H1 (cell line): ENCODE measurements around the gene REM2. TPM values are rescaled to one million over a fixed set of nuclear protein-coding genes. Genes with fewer than 3 reads are reported as not detected.
A peak's percentile ranks its signal among the peaks of the same experiment; 100 is the strongest.

Source experiments
- CTCF ChIA-PET: fragments of 300-600 bp; sonication (Branson Sonifier 250); formaldehyde crosslinking; loops from one replicate; lab custom pipeline; 2021; ENCODE audit not compliant: partially characterized antibody; lab: Charles Lee
- POLR2A ChIA-PET: fragments of 300-600 bp; sonication (Branson Sonifier 250); formaldehyde crosslinking; loops from one replicate; lab custom pipeline; 2021; ENCODE audit warnings: inconsistent platforms; ENCODE audit not compliant: partially characterized antibody; lab: Charles Lee
- DNase-seq, 2 experiments: peaks; one replicate each; pipeline versions ENCODE4 v3.0.0 to v3.0.0-alpha.2; 2010 to 2022; ENCODE audit warnings: low spot score in 2 of 2, low read depth in 1 of 2, mixed read lengths in 1 of 2
- FAIRE-seq: peaks from 2 replicates; lab custom pipeline; 2011; peaks lifted over from hg19 to GRCh38; lab: Jason Lieb, UNC
- H2AFZ ChIP-seq: 2 replicates; pipeline ENCODE4 v1.8.1; 2012; ENCODE audit warnings: low read length, inconsistent platforms
- H2AK5ac ChIP-seq: 2 replicates; pipeline ENCODE4 v1.6.1; 2013; ENCODE audit warnings: low read depth, low read length
- H2BK120ac ChIP-seq: replicated peaks from 2 replicates; pipeline ENCODE3; 2013; ENCODE audit warnings: low read depth, low read length, inconsistent platforms
- H2BK12ac ChIP-seq: 2 replicates; pipeline ENCODE4 v1.6.1; 2013; ENCODE audit warnings: low read depth, low read length
- H2BK15ac ChIP-seq: 2 replicates; pipeline ENCODE4 v1.6.1; 2013; ENCODE audit warnings: low read length
- H2BK20ac ChIP-seq: 2 replicates; pipeline ENCODE4 v1.6.1; 2013; ENCODE audit warnings: low read length
- H2BK5ac ChIP-seq: 2 replicates; pipeline ENCODE4 v1.6.1; 2013; ENCODE audit warnings: low read depth, low read length
- H3K14ac ChIP-seq: 2 replicates; pipeline ENCODE4 v1.6.1; 2013; ENCODE audit warnings: inconsistent platforms; ENCODE audit not compliant: insufficient read length
- H3K18ac ChIP-seq: 2 replicates; pipeline ENCODE4 v1.6.1; 2013; ENCODE audit warnings: low read length; ENCODE audit errors: extremely low read depth
- H3K23ac ChIP-seq: 2 replicates; pipeline ENCODE4 v1.6.1; 2013; ENCODE audit warnings: inconsistent platforms; ENCODE audit not compliant: insufficient read length
- H3K23me2 ChIP-seq: 2 replicates; pipeline ENCODE4 v1.6.1; 2013; ENCODE audit warnings: low read depth, low read length
- H3K27ac ChIP-seq: 2 replicates; pipeline ENCODE4 v1.6.1; 2011; ENCODE audit warnings: low read depth, low read length, inconsistent platforms
- H3K27me3 ChIP-seq, 4 experiments: replicated peaks in 1 of 4; 1 replicate in 1 of 4; 2 replicates in 3 of 4; pipeline versions ENCODE4 v1.6.1 to v1.8.1; 2011 to 2013; ENCODE audit warnings: low read length in 3 of 4, mild to moderate bottlenecking in 3 of 4, inconsistent platforms in 2 of 4, mixed read lengths in 2 of 4, moderate library complexity in 1 of 4; ENCODE audit not compliant: control insufficient read depth in 3 of 4, insufficient read depth in 3 of 4; ENCODE audit errors: extremely low read depth in 1 of 4
- H3K36me3 ChIP-seq, 4 experiments: 2 replicates each; pipeline versions ENCODE4 v1.6.1 to v1.8.1; 2011 to 2013; ENCODE audit warnings: mild to moderate bottlenecking in 4 of 4, low read length in 3 of 4, moderate library complexity in 2 of 4, control low read depth in 1 of 4, inconsistent platforms in 1 of 4; ENCODE audit not compliant: insufficient read depth in 4 of 4, control insufficient read depth in 2 of 4
- H3K4ac ChIP-seq: replicated peaks from 2 replicates; pipeline ENCODE3; 2013; ENCODE audit warnings: low read length, low read depth, mixed read lengths, inconsistent platforms; ENCODE audit not compliant: insufficient read length
- H3K4me1 ChIP-seq, 4 experiments: replicated peaks in 1 of 4; 1 replicate in 1 of 4; 2 replicates in 3 of 4; pipeline versions ENCODE4 v1.6.1 to v1.8.1; 2011 to 2013; ENCODE audit warnings: low read length in 3 of 4, inconsistent platforms in 2 of 4, mixed read lengths in 1 of 4; ENCODE audit not compliant: insufficient read depth in 4 of 4, control insufficient read depth in 3 of 4
- H3K4me2 ChIP-seq, 2 experiments: 2 replicates each; pipeline versions ENCODE4 v1.6.1 to v1.8.1; 2011 to 2013; ENCODE audit warnings: low read depth in 2 of 2, low read length in 2 of 2, control low read depth in 1 of 2, inconsistent platforms in 1 of 2, mild to moderate bottlenecking in 1 of 2; ENCODE audit not compliant: insufficient read depth in 1 of 2
- H3K4me3 ChIP-seq, 4 experiments: fragments of 200-600, 300-600 bp in 1 of 4; sonication (generic), shearing (Covaris generic), sonication (Bioruptor Twin) in 1 of 4; 2 replicates each; pipeline versions ENCODE4 v1.5.1 to v1.8.1; 2011 to 2016; ENCODE audit warnings: low read length in 4 of 4, low read depth in 3 of 4, control low read depth in 2 of 4, inconsistent platforms in 2 of 4, mild to moderate bottlenecking in 2 of 4, mixed read lengths in 1 of 4, moderate library complexity in 1 of 4; ENCODE audit not compliant: insufficient read depth in 2 of 4; ENCODE audit errors: extremely low read depth in 1 of 4
- H3K56ac ChIP-seq: replicated peaks from 2 replicates; pipeline ENCODE3; 2013; ENCODE audit warnings: low read depth, mild to moderate bottlenecking, mixed read lengths, low read length, inconsistent platforms; ENCODE audit not compliant: insufficient read length
- H3K79me1 ChIP-seq: 2 replicates; pipeline ENCODE4 v1.6.1; 2013; ENCODE audit warnings: low read depth, low read length, control low read depth
- H3K79me2 ChIP-seq, 2 experiments: 2 replicates each; pipeline versions ENCODE4 v1.6.1 to v1.8.1; 2012 to 2013; ENCODE audit warnings: low read length in 2 of 2, mild to moderate bottlenecking in 2 of 2, inconsistent platforms in 1 of 2; ENCODE audit not compliant: insufficient read depth in 2 of 2, control insufficient read depth in 1 of 2
- H3K9ac ChIP-seq, 4 experiments: replicated peaks in 1 of 4; 1 replicate in 1 of 4; 2 replicates in 3 of 4; pipeline versions ENCODE4 v1.6.1 to v1.8.1; 2011 to 2013; ENCODE audit warnings: low read depth in 3 of 4, low read length in 3 of 4, control low read depth in 2 of 4, mild to moderate bottlenecking in 2 of 4, moderate library complexity in 2 of 4, inconsistent platforms in 1 of 4; ENCODE audit errors: extremely low read depth in 1 of 4
- H3K9me3 ChIP-seq, 2 experiments: 2 replicates each; pipeline versions ENCODE4 v1.6.1 to v1.8.1; 2012 to 2013; ENCODE audit warnings: mild to moderate bottlenecking in 2 of 2, moderate library complexity in 2 of 2, control low read depth in 1 of 2, inconsistent platforms in 1 of 2, low read depth in 1 of 2, low read length in 1 of 2, mixed read lengths in 1 of 2; ENCODE audit not compliant: insufficient read depth in 2 of 2
- H4K20me1 ChIP-seq, 2 experiments: replicated peaks in 1 of 2; 2 replicates each; pipeline versions ENCODE3 to v1.8.1; 2011 to 2013; ENCODE audit warnings: inconsistent platforms in 2 of 2, low read length in 2 of 2, mild to moderate bottlenecking in 1 of 2; ENCODE audit not compliant: insufficient read depth in 2 of 2, control insufficient read depth in 1 of 2
- H4K5ac ChIP-seq: 2 replicates; pipeline ENCODE4 v1.6.1; 2013; ENCODE audit warnings: low read length, low read depth, mixed read lengths, inconsistent platforms; ENCODE audit not compliant: insufficient read length
- H4K8ac ChIP-seq: 2 replicates; pipeline ENCODE4 v1.8.0; 2013; ENCODE audit warnings: mild to moderate bottlenecking, moderate library complexity, low read length, inconsistent platforms; ENCODE audit not compliant: insufficient read depth; ENCODE audit errors: extremely low read depth
- H4K91ac ChIP-seq: replicated peaks from 2 replicates; pipeline ENCODE3; 2013; ENCODE audit warnings: low read length, mixed read lengths, inconsistent platforms; ENCODE audit not compliant: insufficient read length
- CBX5 ChIP-seq: fragments of 300-800, 300-1000 bp; sonication (generic); IDR thresholded peaks from 2 replicates; pipeline ENCODE4 v1.7.1; 2016; ENCODE audit warnings: antibody characterized with exemption, low read length, low read depth
- EP300 ChIP-seq, 2 experiments: IDR thresholded peaks; 1 replicate in 1 of 2; 2 replicates in 1 of 2; pipeline ENCODE4 v1.6.1; 2011 to 2012; ENCODE audit warnings: low read depth in 2 of 2, low read length in 2 of 2, mild to moderate bottlenecking in 2 of 2, borderline replicate concordance in 1 of 2, inconsistent platforms in 1 of 2, moderate library complexity in 1 of 2
- GABPA ChIP-seq: IDR thresholded peaks from 2 replicates; pipeline ENCODE4 v1.6.1; 2011; ENCODE audit warnings: mild to moderate bottlenecking, low read length, moderate library complexity, borderline replicate concordance; ENCODE audit not compliant: insufficient read depth
- NRF1 ChIP-seq: IDR thresholded peaks from 2 replicates; pipeline ENCODE4 v1.6.1; 2011; ENCODE audit warnings: mild to moderate bottlenecking, low read depth, low read length, improper control_type of control experiment
- SIN3A ChIP-seq, 2 experiments: IDR thresholded peaks in 1 of 2; conservative IDR thresholded peaks in 1 of 2; 2 replicates each; pipeline ENCODE4 v1.6.1; 2011 to 2012; ENCODE audit warnings: low read length in 2 of 2, improper control_type of control experiment in 1 of 2, low read depth in 1 of 2, mild to moderate bottlenecking in 1 of 2
- SP1 ChIP-seq: IDR thresholded peaks from 2 replicates; pipeline ENCODE4 v1.6.1; 2011; ENCODE audit warnings: low read depth, low read length
- SRF ChIP-seq: IDR thresholded peaks from 2 replicates; pipeline ENCODE4 v1.6.1; 2011; ENCODE audit warnings: mild to moderate bottlenecking, low read depth, low read length, moderate library complexity
- TEAD4 ChIP-seq: IDR thresholded peaks from 2 replicates; pipeline ENCODE4 v1.6.1; 2012; ENCODE audit warnings: low read depth, low read length, inconsistent platforms, mixed read lengths
- WGBS, 2 experiments: shearing (Covaris generic) in 1 of 2; methylation state at CpG; one replicate each; pipeline versions ENCODE4 v1.1.6 to v1.1.7; 2013 to 2015; ENCODE audit warnings: low lambda C conversion rate in 2 of 2, mixed read lengths in 2 of 2, inconsistent platforms in 1 of 2, low coverage in 1 of 2, missing lambda C conversion rate in 1 of 2; ENCODE audit not compliant: insufficient replicate concordance in 2 of 2, insufficient coverage in 1 of 2, insufficient read length in 1 of 2; ENCODE audit errors: extremely low coverage in 1 of 2, missing lambda C conversion rate in 1 of 2; 5-methylcytosine and 5-hydroxymethylcytosine counted together
- polyA plus RNA-seq, 7 experiments: library from polyadenylated mRNA; depleted of rRNA in 3 of 7; stranded (reverse) in 5 of 7; unstranded in 2 of 7; fragments of >200 nt in 5 of 7; fragments of 200-250 nt in 2 of 7; gene quantifications; 1 replicate in 5 of 7; 2 replicates in 1 of 7; 4 replicates in 1 of 7; pipeline versions ENCODE4 v1.2.1 to v1.2.3, GENCODE V29; 2011 to 2013; ENCODE audit warnings: missing spikeins in 2 of 7, mixed read lengths in 2 of 7
- total RNA-seq: library from RNA; stranded (reverse); fragmentation: NEBNext Ultra II Directional; extraction: Animal tissue kit (Norgen Biotek cat#: 25700); gene quantifications from 2 replicates; pipeline ENCODE4 v1.2.1, GENCODE V29; 2021
- TF ChIP-seq, protein P1 (sequence below): IDR thresholded peaks from 2 replicates; pipeline ENCODE4 v1.6.1; 2012; ENCODE audit warnings: inconsistent platforms
- TF ChIP-seq, protein P2 (sequence below): IDR thresholded peaks from 2 replicates; pipeline ENCODE4 v1.6.1; 2011; ENCODE audit warnings: low read depth, mild to moderate bottlenecking, low read length; ENCODE audit not compliant: insufficient read depth

The REM2 gene
- total and polyA plus RNA-seq, 2 of the 8 experiments (the other 6 are each of a cell fraction or from before 2014, with no cell fraction given) = 1.00 to 1.1 TPM

- Histone ChIP-seq H4K8ac (no peak overlapping the region; the same call in 1 of the 2 replicates), H3K4me1 (peaks cover 7 to 21% (median 12%) of the 10 kb centered on the region in 4 experiments), H3K9me3 (no peaks in the 10 kb centered on the region), H2AFZ (no peak overlapping the region), H4K91ac (no peak overlapping the region), H3K79me2 (no peaks in the 10 kb centered on the region), H3K23me2 (peaks cover 14% of the 10 kb centered on the region), H2BK12ac (peak overlapping the region; percentile 99), H4K5ac (no peak overlapping the region), H3K4me3 (0 out of 8 replicates have a peak overlapping the region, but pooled peaks of 1 of the 4 experiments have one; percentile 55), H3K18ac (no peak overlapping the region), H3K23ac (no peak overlapping the region), H3K4me2 (peak overlapping the region; percentile 75; a peak in 3 of 4 replicates), H2BK5ac (0 out of 2 replicates have a peak overlapping the region, but pooled peaks have one; percentile 66), H3K36me3 (no peaks in the 10 kb centered on the region), H2AK5ac (peak overlapping the region; percentile 59; the same call in 1 of the 2 replicates), H3K9ac (0 out of 7 replicates have a peak overlapping the region, but pooled peaks of 1 of the 4 experiments have one; percentile 28), H2BK15ac (peak overlapping the region; percentile 72; the same call in 1 of the 2 replicates), H3K56ac (no peak overlapping the region), H4K20me1 (no peaks in the 10 kb centered on the region), H3K27ac (no peak overlapping the region), H2BK120ac (no peak overlapping the region), H3K27me3 (peaks cover 0 to 17% (median 11%) of the 10 kb centered on the region in 4 experiments; a peak in 6 of 7 replicates), H3K79me1 (peaks cover 3% of the 10 kb centered on the region; the same call in 1 of the 2 replicates), H3K4ac (no peak overlapping the region), H2BK20ac (no peak overlapping the region), H3K14ac (no peak overlapping the region)
- DNase-seq (no peak), FAIRE-seq (no peak)
- 86% methylated on average over 7 of the region's 7 CpGs; no CpG with 5 or more reads in 1 of the 2 experiments for WGBS, 2 experiments
- ChIA-PET POLR2A (interaction anchor here (1.2 to 7.2 kb wide), 8 partner anchors 10 to 71 kb away, joined by 3 to 54 read pairs (median 19); partner anchors contain the start of genes LRP10, PRMT5 and RBM23), CTCF (interaction anchor here (0.8 to 56.0 kb wide), 10 partner anchors 9 to 417 kb away, joined by 3 to 1562 read pairs (median 10); partner anchors contain the start of genes LRP10, MMP14, MRPL52 and SLC7A7)
- TF ChIP-seq GABPA (no peak), SIN3A (conservative IDR thresholded peaks at IDR 0.05 in 1 of 2, IDR thresholded peaks at IDR 0.05 in 1 of 2; ENCODE audit: low read depth in 1 of 2, low read length in 2 of 2) (no peak), EP300 (IDR thresholded peaks at IDR 0.05; ENCODE audit: borderline replicate concordance in 1 of 2, low read depth in 2 of 2, low read length in 2 of 2) (no peak), TEAD4 (no peak), CBX5 (no peak), SRF (no peak), SP1 (no peak), NRF1 (no peak)
- TF ChIP-seq, protein P1, sequence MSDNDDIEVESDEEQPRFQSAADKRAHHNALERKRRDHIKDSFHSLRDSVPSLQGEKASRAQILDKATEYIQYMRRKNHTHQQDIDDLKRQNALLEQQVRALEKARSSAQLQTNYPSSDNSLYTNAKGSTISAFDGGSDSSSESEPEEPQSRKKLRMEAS = no peak
- TF ChIP-seq, protein P2, sequence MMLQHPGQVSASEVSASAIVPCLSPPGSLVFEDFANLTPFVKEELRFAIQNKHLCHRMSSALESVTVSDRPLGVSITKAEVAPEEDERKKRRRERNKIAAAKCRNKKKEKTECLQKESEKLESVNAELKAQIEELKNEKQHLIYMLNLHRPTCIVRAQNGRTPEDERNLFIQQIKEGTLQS = no peak
Measured at GRCh38 chr14:22884076-22884737, 1.2 kb downstream of the REM2 start.
